Esophagus squamous epithelium (tissue), 5 donors: Measurements from ENCODE around the gene DNAH1. TPM values are rescaled to one million over a fixed set of nuclear protein-coding genes. Genes with fewer than 3 reads are reported as not detected.
"Not testable (repeated sequence)": the region's sequence is repeated elsewhere in the genome, so short reads cannot be mapped to it uniquely, and the experiment has no call there.

Experiments
- DNase-seq: peaks from one replicate; lab custom pipeline; 2025; lab: John Stamatoyannopoulos, UW
- H3K27ac ChIP-seq, 4 donors: fragments of 200-600 bp; sonication (generic); one replicate each; pipeline ENCODE4 v1.5.1; 2016 to 2019; ENCODE audit warnings: mild to moderate bottlenecking in 1 of 4
- H3K27me3 ChIP-seq, 4 donors: fragments of 200-600 bp; sonication (generic); 1 replicate in 3 of 4; 2 replicates in 1 of 4; pipeline versions ENCODE4 v1.5.1 to v1.6.0; 2017 to 2021; ENCODE audit warnings: antibody characterized with exemption in 1 of 4
- H3K36me3 ChIP-seq, 3 donors: fragments of 200-600 bp; sonication (generic); one replicate each; pipeline ENCODE4 v1.5.1; 2016 to 2019
- H3K4me1 ChIP-seq, 3 donors: fragments of 200-600 bp; sonication (generic); one replicate each; pipeline ENCODE4 v1.5.1; 2017 to 2019
- H3K4me3 ChIP-seq, 4 donors: fragments of 200-600 bp; sonication (generic); 1 replicate in 3 of 4; 2 replicates in 1 of 4; pipeline ENCODE4 v1.5.1; 2016 to 2019; ENCODE audit warnings: mild to moderate bottlenecking in 2 of 4, moderate library complexity in 1 of 4
- H3K9me3 ChIP-seq, 3 donors: fragments of 200-600 bp; sonication (generic); one replicate each; pipeline ENCODE4 v1.5.1; 2016 to 2019
- CTCF ChIP-seq, 6 experiments: fragments of 450-650 bp in 4 of 6; fragments of 200-600 bp in 2 of 6; sonication (generic) in 2 of 6; IDR thresholded peaks; one replicate each; pipeline ENCODE4 v1.5.1; 2016 to 2019; ENCODE audit warnings: antibody characterized with exemption in 6 of 6, mild to moderate bottlenecking in 4 of 6, moderate library complexity in 4 of 6
- POLR2A ChIP-seq, 4 donors: fragments of 450-650 bp; IDR thresholded peaks; one replicate each; pipeline ENCODE4 v1.6.1; 2017; ENCODE audit warnings: antibody characterized with exemption in 4 of 4, mild to moderate bottlenecking in 4 of 4, moderate library complexity in 3 of 4
- WGBS, 2 donors: methylation state at CpG; one replicate each; pipeline ENCODE4 v1.1.5; 2018; 5-methylcytosine and 5-hydroxymethylcytosine counted together
- intact Hi-C: fragments of 100-400 bp; cut with DNase I; formaldehyde crosslinking; loops from one replicate; pipeline ENCODE4 v1.15.0; 2022
- total RNA-seq, 4 donors: library from RNA; depleted of rRNA; stranded (reverse); fragments of >200 nt; gene quantifications; one replicate each; pipeline ENCODE4 v1.1.0, GENCODE V29; 2016
- donor health status: DM: yes; HTN: yes; CAD: no.

DNAH1 gene
- total RNA-seq, 4 donors from 2014 or later = 1.3 to 5.9 (median 1.9) TPM

GRCh38 chr3:52328536-52329080 lies 12.5 kb downstream of the DNAH1 start:
- TF ChIP-seq CTCF (IDR thresholded peaks at IDR 0.05) = no peak
- H3K27me3 ChIP-seq = no peaks in the 10 kb centered on the region
- no peak overlapping the region for H3K4me3 ChIP-seq
- H3K27ac ChIP-seq = no peak overlapping the region
- H3K9me3 ChIP-seq = no peaks in the 10 kb centered on the region
- intact Hi-C loops = no loop called here
- DNase-seq = no peak
- H3K36me3 ChIP-seq = peaks cover 0 to 29% (median 0%) of the 10 kb centered on the region in 3 donors
- no peaks in the 10 kb centered on the region for H3K4me1 ChIP-seq
- 100% methylated on average over 3 of the region's 5 CpGs; no CpG with 5 or more reads in 1 of the 2 donors for WGBS, 2 donors

GRCh38 chr3:52330194-52330805 lies 14.2 kb downstream of the DNAH1 start:
- DNase-seq = no peak
- Histone ChIP-seq H3K9me3 (no peaks in the 10 kb centered on the region), H3K36me3 (peaks cover 0 to 37% (median 0%) of the 10 kb centered on the region in 3 donors), H3K4me3 (no peak overlapping the region), H3K27me3 (no peaks in the 10 kb centered on the region), H3K4me1 (no peaks in the 10 kb centered on the region), H3K27ac (no peak overlapping the region)
- 88 to 97% methylated on average over 6 to 9 of the region's 9 CpGs for WGBS, 2 donors
- TF ChIP-seq CTCF (IDR thresholded peaks at IDR 0.05) (no peak), POLR2A (IDR thresholded peaks at IDR 0.05) (no peak)
- intact Hi-C loops = no loop called here

GRCh38 chr3:52331091-52331490 lies 15.0 kb downstream of the DNAH1 start:
- no peak overlapping the region for H3K4me3 ChIP-seq
- peaks cover 0 to 38% (median 0%) of the 10 kb centered on the region in 3 donors for H3K36me3 ChIP-seq
- TF ChIP-seq CTCF (IDR thresholded peaks at IDR 0.05) = no peak
- WGBS, 2 donors = 93 to 96% methylated on average over 4 to 12 of the region's 12 CpGs
- no peak overlapping the region for H3K27ac ChIP-seq
- no peaks in the 10 kb centered on the region for H3K9me3 ChIP-seq
- no peak for DNase-seq
- no peaks in the 10 kb centered on the region for H3K27me3 ChIP-seq
- intact Hi-C loops = no loop called here
- no peaks in the 10 kb centered on the region for H3K4me1 ChIP-seq

GRCh38 chr3:52331906-52332305 lies 15.8 kb downstream of the DNAH1 start:
- no peak for DNase-seq
- Histone ChIP-seq H3K27me3 (no peaks in the 10 kb centered on the region), H3K27ac (no peak overlapping the region), H3K9me3 (no peaks in the 10 kb centered on the region), H3K4me3 (no peak overlapping the region), H3K36me3 (peaks cover 0 to 45% (median 0%) of the 10 kb centered on the region in 3 donors), H3K4me1 (no peaks in the 10 kb centered on the region)
- TF ChIP-seq POLR2A (IDR thresholded peaks at IDR 0.05) = no peak
- TF ChIP-seq CTCF (IDR thresholded peaks at IDR 0.05) = no peak
- intact Hi-C loops = no loop called here
- 89 to 97% methylated on average over 11 to 15 of the region's 15 CpGs for WGBS, 2 donors

- no peak overlapping the region for H3K4me3 ChIP-seq
- intact Hi-C loops = no loop called here
- TF ChIP-seq POLR2A (IDR thresholded peaks at IDR 0.05) = no peak
- TF ChIP-seq CTCF (IDR thresholded peaks at IDR 0.05) = no peak
- no peak overlapping the region for H3K27ac ChIP-seq
- 94 to 95% methylated on average over 4 of the region's 4 CpGs for WGBS, 2 donors
- peaks cover 0 to 37% (median 0%) of the 10 kb centered on the region in 3 donors for H3K36me3 ChIP-seq
- DNase-seq = no peak
- H3K4me1 ChIP-seq = no peaks in the 10 kb centered on the region
- no peaks in the 10 kb centered on the region for H3K9me3 ChIP-seq
- no peaks in the 10 kb centered on the region for H3K27me3 ChIP-seq
These were observed 17.9 kb downstream of the DNAH1 start for GRCh38 chr3:52333869-52334557.

- intact Hi-C loops, H3K9me3 ChIP-seq, H3K27ac ChIP-seq, DNase-seq, H3K27me3 ChIP-seq, H3K4me1 ChIP-seq, H3K4me3 ChIP-seq: not testable (repeated sequence)
- WGBS, 2 donors = 83 to 86% methylated on average over 8 of the region's 8 CpGs
- peaks cover 0 to 16% (median 0%) of the 10 kb centered on the region in 3 donors for H3K36me3 ChIP-seq
These were observed 22.0 kb downstream of the DNAH1 start for GRCh38 chr3:52338131-52338530.
